MCF 10A (cell line): ENCODE results near the gene GPRC5A. TPM values are rescaled to one million over a fixed set of nuclear protein-coding genes. Genes with fewer than 3 reads are reported as not detected.

ENCODE experiments used
- BruUV-seq: library from RNA; stranded (reverse); fragments of 400-500 nt; replicated peaks from 2 replicates; lab custom pipeline; 2021; lab: Mats Ljungman, UMichigan
- CTCF ChIA-PET: fragments of 300-600 bp; sonication (Branson Sonifier 250); formaldehyde crosslinking; extraction: SDS; loops from one replicate; lab custom pipeline; 2021; ENCODE audit warnings: antibody characterized with exemption, inconsistent platforms; lab: Yijun Ruan, JAX
- POLR2A ChIA-PET: fragments of 300-600, 350-650 bp; sonication (Branson Sonifier 250); formaldehyde crosslinking; extraction: SDS; loops from one replicate; lab custom pipeline; 2020; ENCODE audit warnings: antibody characterized with exemption, inconsistent platforms; lab: Yijun Ruan, JAX
- DNase-seq: peaks from one replicate; pipeline ENCODE4 v3.0.0-alpha.2; 2018; ENCODE audit not compliant: unreplicated experiment
- H3K27ac Mint-ChIP-seq: one replicate; pipeline ENCODE4 v1.8.0; 2022; ENCODE audit warnings: mild to moderate bottlenecking, low read depth, mixed read lengths; ENCODE audit not compliant: unreplicated experiment
- H3K27me3 Mint-ChIP-seq: one replicate; pipeline ENCODE4 v1.8.0; 2022; ENCODE audit warnings: mixed read lengths; ENCODE audit not compliant: insufficient read depth, unreplicated experiment
- H3K36me3 Mint-ChIP-seq: one replicate; pipeline ENCODE4 v1.8.0; 2022; ENCODE audit warnings: mild to moderate bottlenecking, moderate library complexity, mixed read lengths; ENCODE audit not compliant: insufficient read depth, unreplicated experiment
- H3K4me1 Mint-ChIP-seq: one replicate; pipeline ENCODE4 v1.8.0; 2022; ENCODE audit warnings: mixed read lengths; ENCODE audit not compliant: insufficient read depth, unreplicated experiment
- H3K4me3 Mint-ChIP-seq: one replicate; pipeline ENCODE4 v1.8.0; 2022; ENCODE audit warnings: mild to moderate bottlenecking, moderate library complexity, mixed read lengths; ENCODE audit not compliant: unreplicated experiment
- H3K9me3 Mint-ChIP-seq: one replicate; pipeline ENCODE4 v1.8.0; 2022; ENCODE audit warnings: mixed read lengths; ENCODE audit not compliant: unreplicated experiment
- intact Hi-C: fragments of 100-400 bp; cut with micrococcal nuclease; formaldehyde crosslinking; loops from 2 replicates; pipeline ENCODE4 v1.14.1; 2022
- total RNA-seq: library from RNA; stranded (reverse); gene quantifications from 2 replicates; pipeline ENCODE4 v1.2.3, GENCODE V29; 2022
- TF ChIP-seq, protein P1 (sequence below): fragments of 200-600 bp; IDR thresholded peaks from one replicate; pipeline ENCODE4 v1.8.0; 2022; ENCODE audit warnings: antibody characterized with exemption, mild to moderate bottlenecking; ENCODE audit not compliant: unreplicated experiment

Gene GPRC5A
- total RNA-seq, 1 experiment from 2014 or later, result 24.1 TPM

DNA sequence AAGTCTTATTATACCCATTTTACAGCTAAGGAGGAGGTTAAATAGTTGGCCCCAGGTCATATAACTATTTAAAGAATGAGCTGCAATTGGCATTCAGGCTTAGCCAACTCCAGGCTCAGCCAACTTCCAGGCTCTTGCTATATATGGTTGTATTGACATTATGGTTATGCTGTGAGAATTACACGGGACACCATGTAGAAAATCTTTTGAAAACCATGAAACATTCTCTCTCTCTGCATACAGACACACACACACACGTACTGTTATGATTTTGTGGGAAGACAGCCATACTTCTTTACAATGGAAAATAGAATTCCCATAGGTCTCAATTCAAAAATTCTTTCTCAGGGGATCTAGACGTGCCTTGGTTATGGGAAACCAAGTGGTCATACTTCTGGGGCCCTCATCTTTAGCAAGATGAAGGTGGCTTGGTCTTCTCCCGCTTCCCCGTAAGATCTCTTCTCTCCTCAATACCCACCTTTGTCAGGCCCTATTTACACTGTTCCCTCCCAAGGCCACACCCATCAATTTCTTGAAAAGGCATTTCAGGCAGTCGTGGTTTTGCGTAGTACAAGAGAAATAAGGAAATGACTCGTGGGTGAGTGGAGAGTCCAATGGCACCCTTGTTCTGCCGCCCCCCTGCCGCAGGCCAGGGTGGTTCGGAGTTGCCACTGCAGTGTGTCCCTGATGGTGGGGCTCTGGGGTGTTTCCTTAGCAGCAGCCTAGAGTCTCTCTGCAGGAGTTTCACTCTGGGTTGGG is 10.0 kb upstream of the GPRC5A start:
- POLR2A ChIA-PET, result interaction anchor here (0.6 to 1.7 kb wide), 7 partner anchors 9 to 220 kb away, joined by 3 to 8 read pairs (median 4); partner anchors contain the start of gene GPRC5A
- intact Hi-C loops, result no loop called here
- TF ChIP-seq, protein P1, sequence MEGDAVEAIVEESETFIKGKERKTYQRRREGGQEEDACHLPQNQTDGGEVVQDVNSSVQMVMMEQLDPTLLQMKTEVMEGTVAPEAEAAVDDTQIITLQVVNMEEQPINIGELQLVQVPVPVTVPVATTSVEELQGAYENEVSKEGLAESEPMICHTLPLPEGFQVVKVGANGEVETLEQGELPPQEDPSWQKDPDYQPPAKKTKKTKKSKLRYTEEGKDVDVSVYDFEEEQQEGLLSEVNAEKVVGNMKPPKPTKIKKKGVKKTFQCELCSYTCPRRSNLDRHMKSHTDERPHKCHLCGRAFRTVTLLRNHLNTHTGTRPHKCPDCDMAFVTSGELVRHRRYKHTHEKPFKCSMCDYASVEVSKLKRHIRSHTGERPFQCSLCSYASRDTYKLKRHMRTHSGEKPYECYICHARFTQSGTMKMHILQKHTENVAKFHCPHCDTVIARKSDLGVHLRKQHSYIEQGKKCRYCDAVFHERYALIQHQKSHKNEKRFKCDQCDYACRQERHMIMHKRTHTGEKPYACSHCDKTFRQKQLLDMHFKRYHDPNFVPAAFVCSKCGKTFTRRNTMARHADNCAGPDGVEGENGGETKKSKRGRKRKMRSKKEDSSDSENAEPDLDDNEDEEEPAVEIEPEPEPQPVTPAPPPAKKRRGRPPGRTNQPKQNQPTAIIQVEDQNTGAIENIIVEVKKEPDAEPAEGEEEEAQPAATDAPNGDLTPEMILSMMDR, result no peak
- Mint-ChIP-seq H3K4me3 (peak overlapping the region; percentile 45), H3K9me3 (no peaks in the 10 kb centered on the region), H3K27me3 (no peaks in the 10 kb centered on the region), H3K27ac (peak overlapping the region; percentile 97), H3K36me3 (peaks cover 8% of the 10 kb centered on the region), H3K4me1 (peaks cover 43% of the 10 kb centered on the region)
- CTCF ChIA-PET, result interaction anchor here (1.4 to 2.7 kb wide), 4 partner anchors 10 to 92 kb away, joined by 4 to 22 read pairs (median 13); partner anchors contain the start of gene GPRC5A
- TSS peak; percentile 87 for BruUV-seq
- peak; percentile 68 for DNase-seq

GRCh38 chr12:12882288-12882687 is 9.1 kb upstream of the GPRC5A start:
- H3K9me3 Mint-ChIP-seq, result no peaks in the 10 kb centered on the region
- intact Hi-C loops, result no loop called here
- no peaks in the 10 kb centered on the region for H3K27me3 Mint-ChIP-seq
- no TSS peak for BruUV-seq
- CTCF ChIA-PET, result interaction anchor here (0.6 to 1.7 kb wide), 3 partner anchors 9 to 1061 kb away, joined by 3 to 6 read pairs (median 4); partner anchors contain the start of gene GPRC5A
- TF ChIP-seq, protein P1, result no peak
- no peak for DNase-seq
- peak overlapping the region; percentile 65 for H3K4me3 Mint-ChIP-seq
- peak overlapping the region; percentile 97 for H3K27ac Mint-ChIP-seq
- H3K4me1 Mint-ChIP-seq, result peaks cover 42% of the 10 kb centered on the region
- POLR2A ChIA-PET, result interaction anchor here (0.6 to 3.1 kb wide), 5 partner anchors 10 to 219 kb away, joined by 3 to 15 read pairs (median 4); partner anchors contain the start of gene GPRC5A
- H3K36me3 Mint-ChIP-seq, result peaks cover 8% of the 10 kb centered on the region

- peaks cover 36% of the 10 kb centered on the region for H3K4me1 Mint-ChIP-seq
- peak; percentile 85 for DNase-seq
- intact Hi-C loops, result no loop called here
These were observed 7.9 kb upstream of the GPRC5A start for GRCh38 chr12:12883369-12884001.

More at GRCh38 chr12:12883369-12884001, 7.9 kb upstream of the GPRC5A start:
- TF ChIP-seq, protein P1, result no peak
- Mint-ChIP-seq H3K9me3 (no peaks in the 10 kb centered on the region), H3K27me3 (no peaks in the 10 kb centered on the region), H3K36me3 (peaks cover 8% of the 10 kb centered on the region), H3K27ac (peak overlapping the region; percentile 97), H3K4me3 (peak overlapping the region; percentile 65)
- CTCF ChIA-PET, result interaction anchor here (0.6 to 1.7 kb wide), 6 partner anchors 8 to 1228 kb away, joined by 3 to 6 read pairs (median 4); partner anchors contain the start of gene GPRC5A
- POLR2A ChIA-PET, result interaction anchor here (1.3 to 3.1 kb wide), 5 partner anchors 9 to 48 kb away, joined by 3 to 15 read pairs (median 5); partner anchors contain the start of gene GPRC5A
- BruUV-seq, result no TSS peak
